Nephron (organoid): Measurements from ENCODE around the gene PHACTR1.

Experiments
- H3K27ac Mint-ChIP-seq, 3 experiments: 2 replicates each; pipeline ENCODE4 v1.8.0; 2020; ENCODE audit warnings: mixed read lengths in 3 of 3, mild to moderate bottlenecking in 2 of 3, moderate library complexity in 1 of 3
- H3K27me3 Mint-ChIP-seq: 2 replicates; pipeline ENCODE4 v1.8.0; 2021; ENCODE audit warnings: low read depth, mild to moderate bottlenecking, moderate library complexity, mixed read lengths
- H3K36me3 Mint-ChIP-seq: 2 replicates; pipeline ENCODE4 v1.8.0; 2020; ENCODE audit warnings: low read depth, mixed read lengths
- H3K4me1 Mint-ChIP-seq: 2 replicates; pipeline ENCODE4 v1.8.0; 2020; ENCODE audit warnings: mixed read lengths
- H3K4me3 Mint-ChIP-seq, 3 experiments: 2 replicates each; pipeline ENCODE4 v1.8.0; 2020; ENCODE audit warnings: mild to moderate bottlenecking in 3 of 3, mixed read lengths in 3 of 3, moderate library complexity in 2 of 3
- H3K9me3 Mint-ChIP-seq: 2 replicates; pipeline ENCODE4 v1.8.0; 2020; ENCODE audit warnings: mixed read lengths
- TF ChIP-seq, protein P1 (sequence below), 3 experiments: fragments of 200-600 bp; sonication (generic); IDR thresholded peaks; one replicate each; pipeline ENCODE4 v1.5.0; 2021; ENCODE audit warnings: antibody characterized with exemption in 3 of 3; ENCODE audit not compliant: unreplicated experiment in 3 of 3

The PHACTR1 gene

DNA sequence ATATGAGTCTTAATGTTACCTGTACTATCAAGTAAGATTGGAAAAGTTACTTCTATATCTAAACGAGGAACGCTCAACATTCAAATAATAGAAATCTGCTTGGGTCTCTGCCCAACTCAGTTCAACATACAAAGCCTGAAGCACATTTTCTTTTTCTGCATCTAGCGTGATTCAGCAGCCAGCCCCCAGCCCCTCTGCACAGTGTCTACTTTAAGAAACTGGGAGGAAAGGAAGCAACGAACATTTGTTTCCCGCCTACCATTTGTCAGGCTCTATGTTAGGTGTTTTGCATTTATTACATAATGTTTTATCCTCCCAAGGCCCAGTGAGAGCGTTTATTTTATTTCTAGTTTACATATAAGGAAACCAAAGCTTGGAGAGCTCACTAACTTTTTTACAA lies 17.3 kb downstream of the PHACTR1 start:
- Mint-ChIP-seq H3K9me3 (no peaks in the 10 kb centered on the region), H3K27me3 (no peaks in the 10 kb centered on the region), H3K4me1 (no peaks in the 10 kb centered on the region), H3K4me3 (no peak overlapping the region), H3K36me3 (no peaks in the 10 kb centered on the region), H3K27ac (no peak overlapping the region)
- TF ChIP-seq, protein P1, sequence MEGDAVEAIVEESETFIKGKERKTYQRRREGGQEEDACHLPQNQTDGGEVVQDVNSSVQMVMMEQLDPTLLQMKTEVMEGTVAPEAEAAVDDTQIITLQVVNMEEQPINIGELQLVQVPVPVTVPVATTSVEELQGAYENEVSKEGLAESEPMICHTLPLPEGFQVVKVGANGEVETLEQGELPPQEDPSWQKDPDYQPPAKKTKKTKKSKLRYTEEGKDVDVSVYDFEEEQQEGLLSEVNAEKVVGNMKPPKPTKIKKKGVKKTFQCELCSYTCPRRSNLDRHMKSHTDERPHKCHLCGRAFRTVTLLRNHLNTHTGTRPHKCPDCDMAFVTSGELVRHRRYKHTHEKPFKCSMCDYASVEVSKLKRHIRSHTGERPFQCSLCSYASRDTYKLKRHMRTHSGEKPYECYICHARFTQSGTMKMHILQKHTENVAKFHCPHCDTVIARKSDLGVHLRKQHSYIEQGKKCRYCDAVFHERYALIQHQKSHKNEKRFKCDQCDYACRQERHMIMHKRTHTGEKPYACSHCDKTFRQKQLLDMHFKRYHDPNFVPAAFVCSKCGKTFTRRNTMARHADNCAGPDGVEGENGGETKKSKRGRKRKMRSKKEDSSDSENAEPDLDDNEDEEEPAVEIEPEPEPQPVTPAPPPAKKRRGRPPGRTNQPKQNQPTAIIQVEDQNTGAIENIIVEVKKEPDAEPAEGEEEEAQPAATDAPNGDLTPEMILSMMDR (IDR thresholded peaks at IDR 0.05; ENCODE audit: unreplicated experiment in 3 of 3), result no peak

DNA sequence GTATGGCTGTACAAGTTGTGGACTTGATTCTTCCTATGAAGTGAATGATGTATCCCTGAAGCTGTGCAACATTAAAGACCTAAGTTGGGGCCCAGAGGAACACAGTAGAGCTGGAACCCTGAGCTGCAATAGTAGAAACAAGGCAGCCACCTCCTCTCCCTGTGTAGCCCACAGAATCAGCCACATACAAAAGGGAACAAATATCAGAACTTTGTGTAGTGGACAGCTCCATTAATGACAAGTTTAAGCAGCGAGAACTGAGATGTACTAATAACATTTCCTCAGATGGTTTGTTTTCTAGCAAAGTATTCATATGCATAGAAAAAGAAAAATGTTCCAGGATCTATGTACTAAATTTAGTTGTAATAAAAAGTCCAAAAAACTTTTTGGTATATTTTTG lies 19.2 kb downstream of the PHACTR1 start:
- no peaks in the 10 kb centered on the region for H3K36me3 Mint-ChIP-seq

DNA sequence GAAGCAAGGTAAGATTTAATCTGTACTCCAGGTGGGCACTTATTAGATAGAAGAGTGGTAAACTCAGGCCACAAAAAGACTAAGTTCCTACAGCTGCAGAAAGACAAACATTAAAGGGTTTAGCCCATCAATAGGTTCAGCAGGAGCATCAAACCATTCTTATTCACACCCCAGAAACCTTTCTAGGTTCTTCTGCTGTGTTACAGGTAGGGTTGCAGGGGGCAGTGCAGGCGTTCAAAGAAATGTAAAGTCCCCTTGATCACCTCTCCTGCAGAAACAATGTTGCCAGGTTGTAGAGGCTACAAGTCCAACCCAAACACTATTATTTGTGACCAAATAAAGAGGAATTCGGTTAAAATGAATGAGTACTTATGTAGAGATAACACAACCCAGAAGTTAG lies 31.8 kb downstream of the PHACTR1 start:
- Mint-ChIP-seq H3K4me3 (peak overlapping the region; percentile 64 to 80 (median 65)), H3K27ac (no peak overlapping the region), H3K36me3 (no peaks in the 10 kb centered on the region), H3K4me1 (peaks cover 4% of the 10 kb centered on the region), H3K9me3 (peaks cover 8% of the 10 kb centered on the region), H3K27me3 (peaks cover 63% of the 10 kb centered on the region)
- TF ChIP-seq, protein P1 (IDR thresholded peaks at IDR 0.05; ENCODE audit: unreplicated experiment in 3 of 3), result no peak

More for the DNA sequence above, 19.2 kb downstream of the PHACTR1 start:
- Mint-ChIP-seq H3K27me3 (peaks cover 4% of the 10 kb centered on the region), H3K9me3 (no peaks in the 10 kb centered on the region), H3K4me1 (no peaks in the 10 kb centered on the region), H3K4me3 (no peak overlapping the region), H3K27ac (no peak overlapping the region)
- TF ChIP-seq, protein P1 (IDR thresholded peaks at IDR 0.05; ENCODE audit: unreplicated experiment in 3 of 3), result no peak

DNA sequence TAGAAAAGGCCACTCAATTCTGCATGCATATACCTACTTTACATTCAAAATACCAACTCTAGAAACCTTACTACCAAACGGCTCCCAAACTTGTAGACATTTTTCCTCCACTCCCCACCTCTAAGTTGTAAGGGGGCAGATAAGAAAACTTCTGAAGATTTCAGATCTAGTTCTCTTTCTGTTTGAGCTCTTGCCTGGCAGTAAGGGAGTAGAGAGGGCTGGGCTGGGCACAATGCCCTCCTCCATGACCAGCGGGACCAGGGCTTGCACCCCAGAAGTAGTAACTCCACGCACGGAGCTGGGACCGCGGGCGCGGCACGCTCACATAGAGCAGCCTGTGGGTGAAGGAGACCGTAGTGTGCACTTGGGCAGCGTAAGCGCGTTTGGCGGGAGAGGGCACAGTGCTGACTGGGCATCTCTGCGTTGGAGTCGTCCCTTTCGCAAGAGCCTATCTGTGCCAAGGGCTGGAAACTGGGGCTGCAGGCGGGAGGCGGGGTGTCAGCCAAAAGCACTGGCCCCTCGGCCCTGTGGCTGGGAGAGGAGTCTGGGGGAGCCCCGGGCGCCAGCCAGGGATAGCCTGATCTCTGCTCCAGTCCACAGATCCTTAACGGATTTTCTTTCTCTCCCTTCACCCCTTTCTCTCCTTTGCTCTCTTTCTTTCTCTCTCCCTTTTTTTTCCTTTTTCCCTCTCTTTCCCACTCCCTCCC lies 32.4 kb downstream of the PHACTR1 start:
- H3K9me3 Mint-ChIP-seq, result peaks cover 8% of the 10 kb centered on the region
- H3K36me3 Mint-ChIP-seq, result no peaks in the 10 kb centered on the region
- H3K4me1 Mint-ChIP-seq, result peaks cover 4% of the 10 kb centered on the region
- H3K27ac Mint-ChIP-seq, result no peak overlapping the region
- H3K27me3 Mint-ChIP-seq, result peaks cover 63% of the 10 kb centered on the region
- H3K4me3 Mint-ChIP-seq, result peak overlapping the region; percentile 64 to 80 (median 65)
- TF ChIP-seq, protein P1 (IDR thresholded peaks at IDR 0.05; ENCODE audit: unreplicated experiment in 3 of 3), result no peak

DNA sequence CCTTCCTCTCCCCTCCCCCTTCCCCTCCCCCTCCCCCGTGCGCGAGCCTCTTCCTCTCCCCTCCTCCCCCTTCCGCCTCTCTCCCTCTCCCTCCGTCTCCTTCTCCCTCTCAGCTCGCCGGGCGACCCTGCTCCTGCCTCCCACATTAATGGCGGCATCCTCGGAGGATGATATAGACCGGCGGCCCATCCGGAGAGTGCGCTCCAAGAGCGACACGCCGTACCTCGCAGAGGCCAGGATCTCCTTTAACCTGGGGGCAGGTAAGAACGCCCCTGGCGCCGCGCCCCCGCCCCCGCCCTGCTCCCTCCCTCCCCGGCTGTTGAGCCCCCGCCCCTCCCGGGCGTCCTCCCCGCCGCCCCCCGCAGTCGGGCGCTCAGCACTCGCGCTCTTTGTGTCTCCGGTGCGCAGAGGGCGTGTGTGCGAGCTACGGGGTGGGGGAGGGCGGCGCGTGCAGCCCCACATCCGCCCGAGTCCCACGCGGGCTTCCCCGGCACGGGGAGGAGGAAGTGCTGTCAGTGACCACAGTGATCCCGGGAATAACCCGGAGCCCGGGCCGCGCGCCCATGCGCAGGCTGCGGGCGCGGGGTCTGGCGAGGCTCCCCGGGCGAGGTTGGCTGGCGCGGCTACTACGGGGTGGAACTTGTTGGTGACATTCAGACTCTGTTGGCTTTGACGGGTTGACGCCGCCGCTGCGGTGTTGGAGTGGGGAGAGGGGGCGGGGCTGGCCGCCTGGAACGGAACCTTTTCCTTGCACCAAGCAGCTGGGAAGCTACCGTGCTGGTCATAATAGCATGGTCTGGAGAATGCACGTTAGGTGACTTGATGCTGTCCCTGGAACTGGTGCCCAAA lies 33.2 kb downstream of the PHACTR1 start:
- Mint-ChIP-seq H3K9me3 (peaks cover 8% of the 10 kb centered on the region), H3K27me3 (peaks cover 63% of the 10 kb centered on the region), H3K4me3 (peak overlapping the region; percentile 63 to 82 (median 80)), H3K4me1 (peaks cover 4% of the 10 kb centered on the region), H3K27ac (no peak overlapping the region), H3K36me3 (no peaks in the 10 kb centered on the region)
- TF ChIP-seq, protein P1 (IDR thresholded peaks at IDR 0.05; ENCODE audit: unreplicated experiment in 3 of 3), result no peak
